Measurements from ENCODE around the gene SIPA1L2.

DNA sequence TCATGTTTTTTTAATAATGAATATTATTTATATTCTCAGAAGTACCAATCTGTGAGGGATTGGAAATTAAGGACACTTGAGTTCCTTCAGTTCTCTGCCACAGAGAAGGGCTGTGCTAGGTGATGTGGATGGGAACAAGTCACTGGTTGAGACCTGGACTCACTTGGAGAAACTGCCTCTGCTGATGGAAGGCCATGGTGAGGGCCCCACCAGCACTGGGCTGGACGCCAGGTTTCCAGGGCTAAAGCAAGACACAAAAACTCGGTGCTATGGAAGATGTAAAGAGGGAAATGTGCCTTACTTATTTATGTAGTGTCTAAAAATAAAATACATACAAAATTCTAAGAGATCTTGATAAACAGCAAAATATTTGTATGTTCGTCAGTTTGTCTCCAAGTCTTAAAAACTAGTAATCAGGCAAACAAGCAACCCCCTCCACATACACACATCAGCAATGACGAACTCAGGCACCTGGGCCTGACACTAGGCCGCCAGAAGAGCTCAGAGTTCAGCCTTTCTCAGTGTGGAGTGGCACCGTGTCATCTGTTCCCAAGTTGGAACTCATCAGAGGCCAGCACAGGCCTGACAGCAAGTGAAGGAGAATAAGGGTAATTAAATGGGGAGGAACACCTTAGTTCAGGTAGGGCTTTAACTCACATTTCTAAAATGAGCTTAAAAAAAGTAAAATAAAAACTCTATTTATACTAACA lies 19.6 kb downstream of the SIPA1L2 start:
- TF ChIP-seq GATA2 (IDR thresholded peaks at IDR 0.05; ENCODE audit: low read depth, low read length) (no peak), GATA3 (IDR thresholded peaks at IDR 0.05; ENCODE audit: low read depth, low read length) (no peak)

All from SH-SY5Y (cell line).